LNCAP (cell line): ENCODE results near the gene SELENOH.

ENCODE experiments used
- CTCF ChIP-seq: fragments of 450-650 bp; IDR thresholded peaks from 2 replicates; pipeline ENCODE4 v1.5.1; 2017; ENCODE audit warnings: mild to moderate bottlenecking

Gene SELENOH

GRCh38 chr11:57711414-57712255 is 29.7 kb upstream of the SELENOH start, which contains the start of gene MED19:
Gene MED19 (minus strand): TSS chr11:57712215. CDS start chr11:57712179, 36 bp downstream.
- TF ChIP-seq CTCF: no peak

GRCh38 chr11:57712256-57713150 is 28.8 kb upstream of the SELENOH start, which contains the start of gene TMX2:
Gene TMX2 (plus strand): TSS chr11:57712593. CDS start chr11:57712619, 26 bp downstream.
- TF ChIP-seq CTCF: no peak

- no peak for TF ChIP-seq CTCF
Observed at GRCh38 chr11:57713835-57714234, 27.5 kb upstream of the SELENOH start.

- no peak for TF ChIP-seq CTCF
Observed at GRCh38 chr11:57727185-57727584, 14.1 kb upstream of the SELENOH start.

- no peak for TF ChIP-seq CTCF
Observed at GRCh38 chr11:57728829-57729228, 12.5 kb upstream of the SELENOH start.

GRCh38 chr11:57729479-57729878 is 11.8 kb upstream of the SELENOH start:
- TF ChIP-seq CTCF: no peak

GRCh38 chr11:57732661-57733060 is 8.6 kb upstream of the SELENOH start:
- no peak for TF ChIP-seq CTCF
